Vagina (tissue), 2 donors: ENCODE data around the gene ITGAV. TPM values are rescaled to one million over a fixed set of nuclear protein-coding genes. Genes with fewer than 3 reads are reported as not detected.

ENCODE experiments used
- DNase-seq, 2 donors: peaks; one replicate each; pipeline ENCODE4 v3.0.0-alpha.2; 2017; ENCODE audit errors: extremely low spot score in 2 of 2
- H3K27ac ChIP-seq: fragments of 200-600 bp; sonication (generic); one replicate; pipeline ENCODE4 v1.5.1; 2019
- H3K27me3 ChIP-seq: fragments of 200-600 bp; sonication (generic); one replicate; pipeline ENCODE4 v1.5.1; 2019
- H3K36me3 ChIP-seq, 2 donors: fragments of 200-600 bp; sonication (generic); one replicate each; pipeline ENCODE4 v1.5.1; 2017 to 2019
- H3K4me1 ChIP-seq: fragments of 200-600 bp; sonication (generic); one replicate; pipeline ENCODE4 v1.5.1; 2019
- H3K4me3 ChIP-seq, 2 donors: fragments of 200-600 bp; sonication (generic); 1 replicate in 1 of 2; 2 replicates in 1 of 2; pipeline ENCODE4 v1.5.1; 2016 to 2019
- H3K9me3 ChIP-seq: fragments of 200-600 bp; sonication (generic); one replicate; pipeline ENCODE4 v1.5.1; 2019
- POLR2A ChIP-seq, 2 donors: fragments of 450-650 bp; IDR thresholded peaks; one replicate each; pipeline ENCODE4 v1.6.1; 2017; ENCODE audit warnings: antibody characterized with exemption in 2 of 2, mild to moderate bottlenecking in 2 of 2, moderate library complexity in 2 of 2
- POLR2AphosphoS5 ChIP-seq, 2 donors: sonication (generic); formaldehyde crosslinking; IDR thresholded peaks; one replicate each; pipeline ENCODE4 v1.9.0; 2017; ENCODE audit warnings: antibody characterized with exemption in 2 of 2, mild to moderate bottlenecking in 2 of 2, low read depth in 1 of 2; ENCODE audit not compliant: insufficient read depth in 1 of 2
- intact Hi-C: fragments of 100-400 bp; cut with DNase I; formaldehyde crosslinking; loops from one replicate; pipeline ENCODE4 v1.15.1; 2023
- total RNA-seq: library from RNA; depleted of rRNA; stranded (reverse); fragments of >200 nt; gene quantifications from one replicate; pipeline ENCODE4 v1.2.3, GENCODE V29; 2016
- TF ChIP-seq, protein P1 (sequence below), 3 experiments: fragments of 450-650 bp in 2 of 3; fragments of 200-600 bp in 1 of 3; sonication (generic) in 1 of 3; IDR thresholded peaks; one replicate each; pipeline ENCODE4 v1.5.1; 2017 to 2019; ENCODE audit warnings: antibody characterized with exemption in 3 of 3, mild to moderate bottlenecking in 2 of 3, moderate library complexity in 2 of 3

The ITGAV gene
- total RNA-seq, 1 donor from 2014 or later = 55.0 TPM

DNA sequence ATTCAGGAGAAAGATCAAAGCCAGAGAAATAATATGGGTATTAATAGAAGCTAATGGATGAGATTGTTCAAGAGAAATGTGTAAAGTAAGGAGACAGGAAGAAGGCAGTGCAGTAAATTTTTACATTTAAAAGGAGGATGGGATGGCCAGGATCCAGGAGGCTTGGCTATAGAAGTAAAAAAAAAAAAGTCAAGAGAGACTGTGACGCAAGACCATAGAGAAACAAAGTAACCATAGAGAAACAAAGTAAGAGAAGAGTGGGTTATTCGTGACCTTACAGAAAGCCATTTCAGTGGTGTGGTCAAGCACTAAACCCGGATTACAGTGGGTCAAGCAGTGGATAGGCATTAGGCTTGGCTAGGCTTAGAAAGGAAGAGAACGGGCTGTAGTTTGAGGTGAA lies 93.5 kb downstream of the ITGAV start:
- H3K36me3 ChIP-seq = no peaks in the 10 kb centered on the region
- intact Hi-C loops = no loop called here
- TF ChIP-seq POLR2A (IDR thresholded peaks at IDR 0.05) (no peak), POLR2AphosphoS5 (IDR thresholded peaks at IDR 0.05; ENCODE audit: insufficient read depth in 1 of 2, low read depth in 1 of 2) (no peak)
- TF ChIP-seq, protein P1, sequence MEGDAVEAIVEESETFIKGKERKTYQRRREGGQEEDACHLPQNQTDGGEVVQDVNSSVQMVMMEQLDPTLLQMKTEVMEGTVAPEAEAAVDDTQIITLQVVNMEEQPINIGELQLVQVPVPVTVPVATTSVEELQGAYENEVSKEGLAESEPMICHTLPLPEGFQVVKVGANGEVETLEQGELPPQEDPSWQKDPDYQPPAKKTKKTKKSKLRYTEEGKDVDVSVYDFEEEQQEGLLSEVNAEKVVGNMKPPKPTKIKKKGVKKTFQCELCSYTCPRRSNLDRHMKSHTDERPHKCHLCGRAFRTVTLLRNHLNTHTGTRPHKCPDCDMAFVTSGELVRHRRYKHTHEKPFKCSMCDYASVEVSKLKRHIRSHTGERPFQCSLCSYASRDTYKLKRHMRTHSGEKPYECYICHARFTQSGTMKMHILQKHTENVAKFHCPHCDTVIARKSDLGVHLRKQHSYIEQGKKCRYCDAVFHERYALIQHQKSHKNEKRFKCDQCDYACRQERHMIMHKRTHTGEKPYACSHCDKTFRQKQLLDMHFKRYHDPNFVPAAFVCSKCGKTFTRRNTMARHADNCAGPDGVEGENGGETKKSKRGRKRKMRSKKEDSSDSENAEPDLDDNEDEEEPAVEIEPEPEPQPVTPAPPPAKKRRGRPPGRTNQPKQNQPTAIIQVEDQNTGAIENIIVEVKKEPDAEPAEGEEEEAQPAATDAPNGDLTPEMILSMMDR (IDR thresholded peaks at IDR 0.05) = no peak

DNA sequence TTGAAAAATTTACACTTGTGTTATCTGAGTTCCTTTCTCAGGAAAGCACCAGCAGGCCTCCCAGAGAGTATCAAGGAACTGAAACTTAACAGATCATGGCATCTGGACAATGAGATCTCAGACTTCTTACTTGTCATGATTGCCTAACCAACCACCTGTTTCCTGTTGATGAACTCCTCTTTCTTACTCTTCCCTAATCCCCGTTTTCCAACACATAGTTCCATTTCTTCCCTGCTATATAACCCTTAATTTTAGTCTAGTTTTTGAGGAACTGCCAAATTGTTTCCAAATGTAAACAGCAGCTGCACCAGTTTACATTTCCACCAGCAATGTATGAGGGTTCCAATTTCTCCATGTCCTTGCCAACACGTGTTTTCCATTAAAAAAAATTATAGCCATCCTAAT lies 98.0 kb downstream of the ITGAV start:
- intact Hi-C loops = no loop called here
- Histone ChIP-seq H3K27me3 (no peaks in the 10 kb centered on the region), H3K27ac (no peak overlapping the region), H3K9me3 (no peaks in the 10 kb centered on the region), H3K4me1 (no peaks in the 10 kb centered on the region), H3K36me3 (no peaks in the 10 kb centered on the region), H3K4me3 (no peak overlapping the region)
- TF ChIP-seq POLR2AphosphoS5 (IDR thresholded peaks at IDR 0.05; ENCODE audit: insufficient read depth in 1 of 2, low read depth in 1 of 2) (no peak), POLR2A (IDR thresholded peaks at IDR 0.05) (no peak)
- TF ChIP-seq, protein P1 (IDR thresholded peaks at IDR 0.05) = no peak
- DNase-seq = no peak

More for the DNA sequence above, 93.5 kb downstream of the ITGAV start:
- no peaks in the 10 kb centered on the region for H3K4me1 ChIP-seq
- H3K27ac ChIP-seq = no peak overlapping the region
- no peaks in the 10 kb centered on the region for H3K9me3 ChIP-seq
- no peak overlapping the region for H3K4me3 ChIP-seq
- DNase-seq = no peak
- H3K27me3 ChIP-seq = no peaks in the 10 kb centered on the region

- no peak for TF ChIP-seq POLR2A (IDR thresholded peaks at IDR 0.05)
- TF ChIP-seq, protein P1 (IDR thresholded peaks at IDR 0.05) = no peak
- TF ChIP-seq POLR2AphosphoS5 (IDR thresholded peaks at IDR 0.05; ENCODE audit: insufficient read depth in 1 of 2, low read depth in 1 of 2) = no peak
- DNase-seq = no peak
- Histone ChIP-seq H3K4me3 (no peak overlapping the region), H3K27me3 (no peaks in the 10 kb centered on the region), H3K36me3 (no peaks in the 10 kb centered on the region), H3K4me1 (peaks cover 5% of the 10 kb centered on the region), H3K9me3 (no peaks in the 10 kb centered on the region), H3K27ac (no peak overlapping the region)
- intact Hi-C loops = no loop called here
Measured at GRCh38 chr2:186688813-186689212, 99.0 kb downstream of the ITGAV start.

DNA sequence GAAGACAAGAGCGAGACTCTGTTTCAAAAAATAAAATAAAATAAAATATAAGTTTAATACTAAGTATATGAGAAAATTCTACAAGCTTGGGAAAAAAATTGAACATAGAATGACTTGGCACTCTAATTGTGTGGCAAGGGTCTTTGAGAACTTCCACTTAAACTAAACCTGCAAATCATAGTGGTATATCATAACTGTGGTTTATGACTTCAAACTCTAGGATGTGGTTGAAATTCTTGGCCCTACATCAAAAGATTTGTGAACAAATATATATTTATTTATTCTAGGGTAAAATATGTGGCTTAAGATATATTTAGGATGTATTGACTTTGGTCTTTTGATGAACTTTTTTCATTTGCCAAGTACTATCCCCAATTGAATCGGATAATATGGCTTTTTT lies 100.9 kb downstream of the ITGAV start:
- TF ChIP-seq, protein P1 (IDR thresholded peaks at IDR 0.05) = no peak
- TF ChIP-seq POLR2AphosphoS5 (IDR thresholded peaks at IDR 0.05; ENCODE audit: insufficient read depth in 1 of 2, low read depth in 1 of 2) = no peak
- no peak for TF ChIP-seq POLR2A (IDR thresholded peaks at IDR 0.05)
- Histone ChIP-seq H3K4me3 (no peak overlapping the region), H3K4me1 (peaks cover 18% of the 10 kb centered on the region), H3K27ac (no peak overlapping the region), H3K36me3 (no peaks in the 10 kb centered on the region), H3K9me3 (no peaks in the 10 kb centered on the region), H3K27me3 (no peaks in the 10 kb centered on the region)
- intact Hi-C loops = loop anchor here (5.0 kb wide), 1 partner anchor 497 kb away; no protein-coding TSS in a partner anchor
- no peak for DNase-seq

DNA sequence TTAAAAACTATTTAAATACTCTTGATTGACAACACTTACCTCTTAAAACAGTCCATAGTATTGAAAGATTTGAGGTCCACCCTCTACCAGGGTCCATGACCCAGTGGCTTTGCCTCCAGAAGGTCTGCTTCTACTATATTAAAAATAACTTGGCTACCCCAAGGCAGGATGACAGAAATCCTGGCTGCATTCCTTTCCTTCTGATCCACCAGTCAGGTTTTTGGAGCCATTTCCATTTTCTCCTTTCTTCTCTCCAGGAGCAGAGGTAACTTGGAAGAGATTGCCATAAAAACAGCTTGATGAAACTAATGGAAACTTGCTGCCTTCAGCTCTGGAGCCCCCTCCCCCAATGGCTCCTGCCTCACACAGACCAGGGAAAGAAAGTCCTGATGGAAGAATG lies 101.4 kb downstream of the ITGAV start:
- TF ChIP-seq POLR2A (IDR thresholded peaks at IDR 0.05) = no peak
- no peak for TF ChIP-seq POLR2AphosphoS5 (IDR thresholded peaks at IDR 0.05; ENCODE audit: insufficient read depth in 1 of 2, low read depth in 1 of 2)
- TF ChIP-seq, protein P1 (IDR thresholded peaks at IDR 0.05) = no peak
- no peaks in the 10 kb centered on the region for H3K27me3 ChIP-seq
- H3K27ac ChIP-seq = no peak overlapping the region
- H3K9me3 ChIP-seq = no peaks in the 10 kb centered on the region
- no peak overlapping the region for H3K4me3 ChIP-seq
- intact Hi-C loops = loop anchor here (5.0 kb wide), 1 partner anchor 496 kb away; no protein-coding TSS in a partner anchor
- no peak for DNase-seq
- no peaks in the 10 kb centered on the region for H3K36me3 ChIP-seq
- peaks cover 18% of the 10 kb centered on the region for H3K4me1 ChIP-seq
